Hepatocyte (in vitro differentiated cells): ENCODE results near the gene DGKK.

Experiments used
- EZH2 ChIP-seq: fragments of 200-600 bp; sonication (generic); IDR thresholded peaks from 2 replicates; pipeline ENCODE4 v1.6.1; 2016; ENCODE audit warnings: antibody characterized with exemption, mild to moderate bottlenecking, borderline replicate concordance
- EZH2phosphoT487 ChIP-seq: fragments of 200-600 bp; sonication (generic); IDR thresholded peaks from one replicate; pipeline ENCODE4 v1.6.1; 2018; ENCODE audit warnings: antibody characterized with exemption, mild to moderate bottlenecking, low read depth, moderate library complexity; ENCODE audit not compliant: unreplicated experiment, severe bottlenecking
- TF ChIP-seq, protein P1 (sequence below): fragments of 200-600 bp; sonication (generic); IDR thresholded peaks from 2 replicates; pipeline ENCODE4 v1.5.1; 2016; ENCODE audit warnings: antibody characterized with exemption, mild to moderate bottlenecking; ENCODE audit not compliant: poor library complexity

DNA sequence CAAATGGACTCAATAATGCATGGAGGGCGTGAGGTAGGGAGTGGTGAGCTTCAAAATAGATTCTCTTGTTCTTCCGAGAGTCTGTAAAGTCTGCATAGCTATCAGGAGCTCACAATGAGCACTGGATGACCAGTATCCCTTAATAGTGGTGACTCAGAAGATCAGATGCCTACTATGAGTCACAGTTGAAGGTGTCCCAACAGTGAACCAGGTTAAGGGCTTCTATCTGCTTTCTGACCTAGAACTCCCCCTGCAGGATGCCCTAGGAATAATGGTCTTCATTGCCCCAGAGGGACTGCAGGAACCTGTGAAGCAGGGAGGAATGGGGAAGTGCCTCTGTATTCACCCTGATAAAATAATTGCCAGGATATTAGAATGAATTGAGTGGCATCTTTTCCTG, 22.1 kb downstream of the DGKK start:
- TF ChIP-seq, protein P1, sequence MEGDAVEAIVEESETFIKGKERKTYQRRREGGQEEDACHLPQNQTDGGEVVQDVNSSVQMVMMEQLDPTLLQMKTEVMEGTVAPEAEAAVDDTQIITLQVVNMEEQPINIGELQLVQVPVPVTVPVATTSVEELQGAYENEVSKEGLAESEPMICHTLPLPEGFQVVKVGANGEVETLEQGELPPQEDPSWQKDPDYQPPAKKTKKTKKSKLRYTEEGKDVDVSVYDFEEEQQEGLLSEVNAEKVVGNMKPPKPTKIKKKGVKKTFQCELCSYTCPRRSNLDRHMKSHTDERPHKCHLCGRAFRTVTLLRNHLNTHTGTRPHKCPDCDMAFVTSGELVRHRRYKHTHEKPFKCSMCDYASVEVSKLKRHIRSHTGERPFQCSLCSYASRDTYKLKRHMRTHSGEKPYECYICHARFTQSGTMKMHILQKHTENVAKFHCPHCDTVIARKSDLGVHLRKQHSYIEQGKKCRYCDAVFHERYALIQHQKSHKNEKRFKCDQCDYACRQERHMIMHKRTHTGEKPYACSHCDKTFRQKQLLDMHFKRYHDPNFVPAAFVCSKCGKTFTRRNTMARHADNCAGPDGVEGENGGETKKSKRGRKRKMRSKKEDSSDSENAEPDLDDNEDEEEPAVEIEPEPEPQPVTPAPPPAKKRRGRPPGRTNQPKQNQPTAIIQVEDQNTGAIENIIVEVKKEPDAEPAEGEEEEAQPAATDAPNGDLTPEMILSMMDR = peak; percentile 8
- TF ChIP-seq EZH2 (no peak), EZH2phosphoT487 (no peak)
